SK-N-MC (cell line): ENCODE measurements around the gene NFATC2.

Experiments used
- EZH2 ChIP-seq: fragments of 200-600 bp; sonication (generic); IDR thresholded peaks from one replicate; pipeline ENCODE4 v1.6.1; 2017; ENCODE audit warnings: antibody characterized with exemption
- FOXP2 ChIP-seq: optimal IDR thresholded peaks from 2 replicates; pipeline ENCODE3; 2011; ENCODE audit warnings: mild to moderate bottlenecking, moderate library complexity; ENCODE audit not compliant: insufficient read depth; ENCODE audit errors: extremely low read length, control extremely low read depth
- POLR2AphosphoS5 ChIP-seq: IDR thresholded peaks from 2 replicates; pipeline ENCODE4 v1.6.1; 2012; ENCODE audit warnings: mild to moderate bottlenecking, low read depth, low read length, borderline replicate concordance

- TF ChIP-seq POLR2AphosphoS5 (no peak), EZH2 (no peak), FOXP2 (no peak)
Observed at GRCh38 chr20:51545515-51545914, 3.0 kb upstream of the NFATC2 start.
